Neural progenitor cell (in vitro differentiated cells): Measurements from ENCODE around the gene PER2.

Experiments
- EZH2phosphoT487 ChIP-seq: fragments of 200-600 bp; sonication (generic); IDR thresholded peaks from 2 replicates; pipeline ENCODE4 v1.6.1; 2017; ENCODE audit warnings: antibody characterized with exemption
- TF ChIP-seq, protein P1 (sequence below): fragments of 200-600 bp; sonication (generic); IDR thresholded peaks from 2 replicates; pipeline ENCODE4 v1.5.1; 2017; ENCODE audit warnings: antibody characterized with exemption, mild to moderate bottlenecking

- TF ChIP-seq, protein P1, sequence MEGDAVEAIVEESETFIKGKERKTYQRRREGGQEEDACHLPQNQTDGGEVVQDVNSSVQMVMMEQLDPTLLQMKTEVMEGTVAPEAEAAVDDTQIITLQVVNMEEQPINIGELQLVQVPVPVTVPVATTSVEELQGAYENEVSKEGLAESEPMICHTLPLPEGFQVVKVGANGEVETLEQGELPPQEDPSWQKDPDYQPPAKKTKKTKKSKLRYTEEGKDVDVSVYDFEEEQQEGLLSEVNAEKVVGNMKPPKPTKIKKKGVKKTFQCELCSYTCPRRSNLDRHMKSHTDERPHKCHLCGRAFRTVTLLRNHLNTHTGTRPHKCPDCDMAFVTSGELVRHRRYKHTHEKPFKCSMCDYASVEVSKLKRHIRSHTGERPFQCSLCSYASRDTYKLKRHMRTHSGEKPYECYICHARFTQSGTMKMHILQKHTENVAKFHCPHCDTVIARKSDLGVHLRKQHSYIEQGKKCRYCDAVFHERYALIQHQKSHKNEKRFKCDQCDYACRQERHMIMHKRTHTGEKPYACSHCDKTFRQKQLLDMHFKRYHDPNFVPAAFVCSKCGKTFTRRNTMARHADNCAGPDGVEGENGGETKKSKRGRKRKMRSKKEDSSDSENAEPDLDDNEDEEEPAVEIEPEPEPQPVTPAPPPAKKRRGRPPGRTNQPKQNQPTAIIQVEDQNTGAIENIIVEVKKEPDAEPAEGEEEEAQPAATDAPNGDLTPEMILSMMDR: no peak
- TF ChIP-seq EZH2phosphoT487: no peak
Observed at GRCh38 chr2:238326801-238327365, 38.5 kb upstream of the PER2 start.
